Prostate gland (tissue), 2 donors: ENCODE data around the gene CTBP1.

ENCODE experiments used
- POLR2A ChIP-seq: fragments of 450-650 bp; IDR thresholded peaks from one replicate; pipeline ENCODE4 v1.6.1; 2016; ENCODE audit warnings: antibody characterized with exemption, mild to moderate bottlenecking
- TF ChIP-seq, protein P1 (sequence below), 4 experiments: fragments of 200-600 bp in 2 of 4; fragments of 450-650 bp in 2 of 4; sonication (generic) in 2 of 4; IDR thresholded peaks; 1 replicate in 3 of 4; 2 replicates in 1 of 4; pipeline ENCODE4 v1.5.1; 2016 to 2019; ENCODE audit warnings: antibody characterized with exemption in 4 of 4, mild to moderate bottlenecking in 2 of 4, moderate library complexity in 2 of 4

DNA sequence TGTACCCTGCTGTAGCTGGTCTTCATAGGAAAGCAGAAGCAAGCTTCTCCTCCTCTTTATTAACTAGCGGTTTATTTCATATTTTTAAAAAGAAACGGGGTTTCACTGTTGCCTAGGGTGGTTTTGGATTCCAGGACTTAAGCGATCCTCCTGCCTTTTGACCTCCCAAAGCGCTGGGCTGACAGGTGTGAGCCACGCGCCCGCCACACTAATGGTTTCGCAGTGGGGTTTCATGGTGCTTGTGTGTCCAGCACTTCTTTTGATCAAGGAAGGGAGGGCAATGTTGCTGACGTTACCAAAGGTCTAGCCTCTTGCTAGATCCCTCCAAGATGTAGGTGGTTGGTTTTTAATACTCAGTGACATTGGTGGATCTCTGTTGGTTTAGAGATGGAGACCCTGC, 42.2 kb upstream of the CTBP1 start:
- TF ChIP-seq POLR2A, result no peak
- TF ChIP-seq, protein P1, sequence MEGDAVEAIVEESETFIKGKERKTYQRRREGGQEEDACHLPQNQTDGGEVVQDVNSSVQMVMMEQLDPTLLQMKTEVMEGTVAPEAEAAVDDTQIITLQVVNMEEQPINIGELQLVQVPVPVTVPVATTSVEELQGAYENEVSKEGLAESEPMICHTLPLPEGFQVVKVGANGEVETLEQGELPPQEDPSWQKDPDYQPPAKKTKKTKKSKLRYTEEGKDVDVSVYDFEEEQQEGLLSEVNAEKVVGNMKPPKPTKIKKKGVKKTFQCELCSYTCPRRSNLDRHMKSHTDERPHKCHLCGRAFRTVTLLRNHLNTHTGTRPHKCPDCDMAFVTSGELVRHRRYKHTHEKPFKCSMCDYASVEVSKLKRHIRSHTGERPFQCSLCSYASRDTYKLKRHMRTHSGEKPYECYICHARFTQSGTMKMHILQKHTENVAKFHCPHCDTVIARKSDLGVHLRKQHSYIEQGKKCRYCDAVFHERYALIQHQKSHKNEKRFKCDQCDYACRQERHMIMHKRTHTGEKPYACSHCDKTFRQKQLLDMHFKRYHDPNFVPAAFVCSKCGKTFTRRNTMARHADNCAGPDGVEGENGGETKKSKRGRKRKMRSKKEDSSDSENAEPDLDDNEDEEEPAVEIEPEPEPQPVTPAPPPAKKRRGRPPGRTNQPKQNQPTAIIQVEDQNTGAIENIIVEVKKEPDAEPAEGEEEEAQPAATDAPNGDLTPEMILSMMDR (IDR thresholded peaks at IDR 0.05), result no peak
